HCT116 (cell line): ENCODE data around the gene SENP8. TPM values are rescaled to one million over a fixed set of nuclear protein-coding genes. Genes with fewer than 3 reads are reported as not detected.

Source experiments
- ATAC-seq: fragments of 200-7000 bp; cut with Tn5 transposase; 2 replicates; pipeline ENCODE4 v1.9.1; 2020; ENCODE audit warnings: mild to moderate bottlenecking, moderate library complexity
- BruUV-seq: library from RNA; stranded (reverse); fragments of 400-500 nt; replicated peaks from 2 replicates; lab custom pipeline; 2021; lab: Mats Ljungman, UMichigan
- CTCF ChIA-PET: fragments of 300-600 bp; sonication (Branson Sonifier 250); formaldehyde crosslinking; loops from one replicate; lab custom pipeline; 2021; ENCODE audit warnings: antibody characterized with exemption; lab: Charles Lee
- POLR2A ChIA-PET: fragments of 300-600, 350-600 bp; sonication (Branson Sonifier 250); formaldehyde crosslinking; loops from one replicate; lab custom pipeline; 2021; ENCODE audit warnings: antibody characterized with exemption; lab: Charles Lee
- RAD21 ChIA-PET, 2 experiments: fragments of 300-600 bp; sonication (Branson Sonifier 250); formaldehyde crosslinking; loops; one replicate each; lab custom pipeline; 2023; ENCODE audit warnings: low total read pairs in 2 of 2; ENCODE audit not compliant: uncharacterized antibody in 2 of 2, unreplicated experiment in 2 of 2, low non-redundant PET in 1 of 2; lab: Charles Lee
- DNase-seq: peaks from one replicate; pipeline ENCODE4 v3.0.0-alpha.2; 2010; ENCODE audit warnings: low read depth, low spot score
- H2AFZ ChIP-seq: fragments of 200-600 bp; shearing (Covaris generic), sonication (generic); 2 replicates; pipeline ENCODE4 v1.6.1; 2017; ENCODE audit warnings: low read depth, mixed run types, mixed read lengths, antibody characterized with exemption, low read length; ENCODE audit not compliant: poor library complexity, severe bottlenecking
- H3K27ac ChIP-seq: 2 replicates; pipeline ENCODE4 v1.5.1; 2012; ENCODE audit warnings: low read depth, low read length
- H3K27me3 ChIP-seq: fragments of 200-600 bp; sonication (generic); 2 replicates; pipeline ENCODE4 v1.6.1; 2016; ENCODE audit warnings: mixed run types, low read length, mixed read lengths; ENCODE audit not compliant: insufficient read depth
- H3K36me3 ChIP-seq, 2 experiments: fragments of 200-500 bp in 1 of 2; fragments of 200-600 bp in 1 of 2; sonication (Bioruptor generic) in 1 of 2; sonication (generic) in 1 of 2; 2 replicates each; pipeline versions ENCODE4 v1.5.1 to v1.6.1; 2014 to 2016; ENCODE audit warnings: low read length in 2 of 2, inconsistent platforms in 1 of 2, mixed read lengths in 1 of 2, mixed run types in 1 of 2; ENCODE audit not compliant: insufficient read depth in 2 of 2, control insufficient read depth in 1 of 2
- H3K4me1 ChIP-seq, 2 experiments: fragments of 200-600 bp in 1 of 2; sonication (generic) in 1 of 2; 2 replicates each; pipeline versions ENCODE4 v1.5.1 to v1.6.1; 2012 to 2017; ENCODE audit warnings: low read length in 2 of 2, inconsistent platforms in 1 of 2, mild to moderate bottlenecking in 1 of 2, mixed read lengths in 1 of 2, mixed run types in 1 of 2, moderate library complexity in 1 of 2; ENCODE audit not compliant: insufficient read depth in 2 of 2, control insufficient read depth in 1 of 2
- H3K4me2 ChIP-seq: fragments of 200-600 bp; sonication (generic); 2 replicates; pipeline ENCODE4 v1.6.1; 2017; ENCODE audit warnings: mixed run types, low read length, mixed read lengths
- H3K4me3 ChIP-seq, 2 experiments: fragments of 200-600 bp in 1 of 2; sonication (generic) in 1 of 2; replicated peaks in 1 of 2; 2 replicates each; pipeline ENCODE4 v1.5.1; 2011 to 2016; ENCODE audit warnings: low read length in 2 of 2, control low read depth in 1 of 2, low read depth in 1 of 2, mild to moderate bottlenecking in 1 of 2, mixed read lengths in 1 of 2, mixed run types in 1 of 2
- H3K79me2 ChIP-seq: fragments of 200-600 bp; sonication (generic); 2 replicates; pipeline ENCODE4 v1.6.1; 2017; ENCODE audit warnings: mild to moderate bottlenecking, mixed run types, low read length, moderate library complexity, mixed read lengths; ENCODE audit not compliant: insufficient read depth
- H3K9ac ChIP-seq: fragments of 200-600 bp; sonication (generic); 2 replicates; pipeline ENCODE4 v1.6.1; 2016; ENCODE audit warnings: low read length, mixed read lengths
- H3K9me2 ChIP-seq: fragments of 200-600 bp; sonication (generic), shearing (Covaris generic); 2 replicates; pipeline ENCODE4 v1.6.1; 2017; ENCODE audit warnings: mixed run types, mild to moderate bottlenecking, moderate library complexity; ENCODE audit not compliant: insufficient read depth
- H3K9me3 ChIP-seq, 2 experiments: fragments of 200-500 bp in 1 of 2; fragments of 200-600 bp in 1 of 2; sonication (Bioruptor generic) in 1 of 2; sonication (generic) in 1 of 2; 2 replicates each; pipeline ENCODE4 v1.6.1; 2014 to 2017; ENCODE audit warnings: low read length in 2 of 2, mixed read lengths in 2 of 2, inconsistent platforms in 1 of 2, low read depth in 1 of 2, mild to moderate bottlenecking in 1 of 2, mixed run types in 1 of 2, moderate library complexity in 1 of 2; ENCODE audit not compliant: control insufficient read depth in 1 of 2, insufficient read depth in 1 of 2
- H4K20me1 ChIP-seq: fragments of 200-600 bp; sonication (generic), shearing (Covaris generic); 2 replicates; pipeline ENCODE4 v1.6.1; 2017; ENCODE audit warnings: mixed run types, mild to moderate bottlenecking, moderate library complexity; ENCODE audit not compliant: insufficient read depth
- MAX ChIP-seq: IDR thresholded peaks from 2 replicates; pipeline ENCODE4 v1.6.1; 2012
- REST ChIP-seq: IDR thresholded peaks from 2 replicates; pipeline ENCODE4 v1.6.1; 2012; ENCODE audit warnings: low read depth
- SRF ChIP-seq: IDR thresholded peaks from 2 replicates; pipeline ENCODE4 v1.6.1; 2012; ENCODE audit warnings: low read depth
- intact Hi-C: fragments of 100-400 bp; cut with micrococcal nuclease; formaldehyde crosslinking; loops from 2 replicates; pipeline ENCODE4 v1.10.0; 2022
- total RNA-seq: library from RNA; stranded (reverse); gene quantifications from one replicate; pipeline ENCODE4 v1.2.1, GENCODE V29; 2021; ENCODE audit not compliant: unreplicated experiment

Gene SENP8
- total RNA-seq, 1 experiment from 2014 or later = 3.8 TPM

- POLR2A ChIA-PET = no interaction called here
- peak overlapping the region; percentile 93 for H3K4me2 ChIP-seq
- no peaks in the 10 kb centered on the region for H3K36me3 ChIP-seq
- H3K27ac ChIP-seq = peak overlapping the region; percentile 52
- H3K9me3 ChIP-seq = no peaks in the 10 kb centered on the region
- ATAC-seq (peak; percentile 93), DNase-seq (peak; percentile 13)
- RAD21 ChIA-PET = no interaction called here
- peak overlapping the region; percentile 47 to 66 for H3K4me3 ChIP-seq
- TF ChIP-seq REST (no peak), SRF (no peak), MAX (peak; percentile 16; the same call in 1 of the 2 replicates)
- no TSS peak for BruUV-seq
- no peaks in the 10 kb centered on the region for H4K20me1 ChIP-seq
- H2AFZ ChIP-seq = peak overlapping the region; percentile 68
- H3K9me2 ChIP-seq = no peaks in the 10 kb centered on the region
- H3K27me3 ChIP-seq = no peaks in the 10 kb centered on the region
- H3K9ac ChIP-seq = peak overlapping the region; percentile 67
- H3K4me1 ChIP-seq = peaks cover 17 to 20% of the 10 kb centered on the region in 2 experiments
- intact Hi-C loops = no loop called here
- CTCF ChIA-PET = no interaction called here
- no peaks in the 10 kb centered on the region for H3K79me2 ChIP-seq
Measured at GRCh38 chr15:72184165-72184811, 66.1 kb downstream of the SENP8 start.
